Gastrocnemius medialis (tissue), 4 donors: ENCODE measurements around the gene ABR.

Experiments
- CTCF ChIP-seq, 5 experiments: fragments of 450-650 bp in 3 of 5; fragments of 200-600 bp in 2 of 5; sonication (generic) in 2 of 5; IDR thresholded peaks in 4 of 5; conservative IDR thresholded peaks in 1 of 5; 1 replicate in 4 of 5; 2 replicates in 1 of 5; pipeline ENCODE4 v1.5.1; 2016 to 2019; ENCODE audit warnings: antibody characterized with exemption in 5 of 5, mild to moderate bottlenecking in 3 of 5, moderate library complexity in 3 of 5
- POLR2A ChIP-seq, 2 donors: fragments of 450-650 bp; IDR thresholded peaks; one replicate each; pipeline ENCODE4 v1.6.1; 2017; ENCODE audit warnings: antibody characterized with exemption in 2 of 2, mild to moderate bottlenecking in 2 of 2, moderate library complexity in 2 of 2

- TF ChIP-seq CTCF (IDR thresholded peaks at IDR 0.05 in 4 of 5, conservative IDR thresholded peaks at IDR 0.05 in 1 of 5) = no peak
- no peak for TF ChIP-seq POLR2A (IDR thresholded peaks at IDR 0.05)
These were observed 109.9 kb downstream of the ABR start for GRCh38 chr17:1069847-1070246.
